Stimulated activated CD8-positive, alpha-beta memory T cell treated with anti-CD3 and anti-CD28 coated beads, Interleukin-7, amount 100 ng/mL, for 48 hours (primary cell): Measurements from ENCODE around the gene AGPAT4.
"Not testable (repeated sequence)": the region's sequence is repeated elsewhere in the genome, so short reads cannot be mapped to it uniquely, and the experiment has no call there.

Experiments used
- DNase-seq, 2 donors: peaks; one replicate each; pipeline ENCODE4 v3.0.0-alpha.2; 2020; ENCODE audit warnings: low read depth in 1 of 2; ENCODE audit errors: extremely low read depth in 1 of 2

AGPAT4 gene

GRCh38 chr6:161273752-161274487, at the start of gene AGPAT4:
TSS of gene AGPAT4 (minus strand) at chr6:161274061. CDS start at chr6:161232213, 41,848 bp downstream.
- peak; percentile 18 to 45 for DNase-seq

GRCh38 chr6:161319231-161319630, 45.4 kb upstream of the AGPAT4 start:
- DNase-seq = no peak

GRCh38 chr6:161318456-161318855, 44.6 kb upstream of the AGPAT4 start:
- DNase-seq = no peak

DNA sequence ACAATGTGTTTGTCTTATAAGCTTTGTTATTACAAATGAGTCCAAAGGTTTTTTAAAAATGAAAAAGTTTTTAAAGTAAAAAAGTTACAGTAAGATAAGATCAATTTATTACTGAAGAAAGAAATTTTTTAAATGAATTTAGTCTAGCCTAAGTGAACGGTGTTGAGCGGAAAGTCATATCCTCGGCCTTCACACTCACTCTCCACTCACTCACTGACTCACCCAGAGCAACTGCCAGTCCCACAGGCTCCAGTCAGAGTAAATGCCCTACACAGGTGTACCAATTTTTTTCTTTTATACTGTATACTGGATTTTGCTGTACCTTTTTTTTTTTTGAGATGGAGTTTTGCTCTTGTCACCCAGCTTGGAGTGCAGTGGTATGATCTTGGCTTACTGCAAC, 42.7 kb upstream of the AGPAT4 start:
- no peak for DNase-seq

GRCh38 chr6:161315246-161315917, 41.5 kb upstream of the AGPAT4 start:
- DNase-seq = not testable (repeated sequence)

DNA sequence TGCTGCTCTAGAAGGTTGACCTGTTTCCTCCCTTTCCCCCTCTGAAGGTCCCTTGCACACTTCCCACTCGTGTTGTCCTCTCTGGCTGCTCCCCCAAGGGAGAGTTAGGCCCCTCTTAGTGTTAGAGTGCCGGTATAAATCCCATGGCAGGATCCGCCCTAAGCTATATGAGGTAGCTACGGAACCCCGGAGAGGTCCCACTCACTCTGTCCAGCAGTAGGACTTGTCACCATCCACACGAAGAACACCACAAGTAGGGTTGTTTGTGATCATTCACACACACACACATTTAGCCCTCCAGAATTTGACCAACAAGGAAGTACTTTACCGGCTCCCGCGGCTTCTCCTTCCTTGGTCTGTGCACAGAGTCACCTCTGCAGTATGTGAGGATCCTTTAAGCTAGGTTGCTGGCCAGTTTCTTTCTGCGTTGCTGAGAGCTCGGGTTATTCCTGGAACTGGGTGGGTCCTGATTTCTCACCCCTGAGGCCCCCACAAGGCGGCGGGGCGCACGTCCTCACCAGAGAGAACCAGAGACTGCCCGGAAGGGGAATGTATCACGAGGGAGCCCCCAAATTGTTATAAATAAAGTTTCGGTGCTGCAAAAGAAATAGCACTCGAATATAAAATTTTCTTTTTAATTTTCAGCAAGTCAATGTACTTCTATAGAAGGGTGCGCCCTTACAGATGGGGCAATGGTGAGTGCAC, 40.8 kb upstream of the AGPAT4 start:
- DNase-seq = not testable (repeated sequence)

- no peak for DNase-seq
Measured at GRCh38 chr6:161313940-161314509, 40.2 kb upstream of the AGPAT4 start.

DNA sequence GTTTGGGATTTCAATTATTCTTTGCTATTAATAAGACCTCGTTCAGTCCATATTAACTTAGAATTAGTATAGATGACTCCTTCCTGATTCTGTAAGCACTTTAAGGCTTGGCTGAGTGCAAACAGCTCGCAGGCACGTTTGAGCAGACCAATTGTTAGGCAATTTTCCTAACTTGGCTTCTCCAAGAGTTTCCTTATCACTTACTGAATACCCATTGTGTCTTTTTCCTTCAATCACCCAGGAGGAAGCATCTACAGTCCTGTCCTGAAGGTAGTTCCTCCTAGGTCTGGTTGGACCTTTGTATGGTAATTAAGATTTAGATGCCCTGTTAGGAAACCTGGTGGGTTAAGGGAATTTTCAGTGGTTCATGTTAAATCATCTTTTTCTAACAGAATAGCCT, 39.6 kb upstream of the AGPAT4 start:
- DNase-seq = not testable (repeated sequence)

DNA sequence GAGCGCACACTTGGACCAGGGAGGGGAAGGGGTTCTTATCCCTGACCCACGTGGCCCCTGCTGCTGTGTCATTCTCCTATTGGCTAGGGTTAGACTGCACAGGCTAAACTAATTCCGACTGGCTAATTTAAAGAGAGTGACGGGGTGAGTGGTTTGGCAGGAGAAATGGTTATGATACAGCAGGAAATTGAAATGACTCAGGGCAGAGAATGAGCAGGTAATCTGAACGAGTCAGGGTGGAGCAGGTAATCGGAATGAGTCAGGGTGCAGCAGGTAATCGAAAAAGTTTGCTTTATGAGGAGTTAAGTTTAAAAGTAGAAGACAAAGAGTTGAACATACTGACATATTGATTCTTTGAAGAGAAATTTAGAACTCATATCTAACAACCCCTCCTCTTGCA, 35.9 kb upstream of the AGPAT4 start:
- not testable (repeated sequence) for DNase-seq

- no peak for DNase-seq
Measured at GRCh38 chr6:161308075-161308655, 34.3 kb upstream of the AGPAT4 start.

DNA sequence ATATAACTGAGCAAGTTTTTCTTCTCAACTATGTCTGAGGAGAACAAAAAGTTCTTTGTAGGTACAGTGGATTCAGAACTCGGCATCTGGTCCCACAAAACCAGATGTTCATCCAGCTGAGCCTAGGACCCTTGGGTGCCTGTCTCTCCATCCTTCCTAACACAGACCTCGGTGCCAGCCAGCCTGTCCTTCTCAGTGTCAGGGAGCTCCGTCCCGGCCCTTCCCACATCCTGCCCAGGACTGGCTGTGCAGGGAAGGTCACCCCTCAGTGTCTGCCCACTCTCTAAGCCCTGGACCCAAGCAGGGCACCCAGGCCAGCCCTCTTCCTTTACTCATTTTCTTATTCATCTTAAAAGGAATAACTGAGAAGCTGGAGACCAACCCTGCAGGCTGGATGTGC, 32.0 kb upstream of the AGPAT4 start:
- DNase-seq = no peak

DNA sequence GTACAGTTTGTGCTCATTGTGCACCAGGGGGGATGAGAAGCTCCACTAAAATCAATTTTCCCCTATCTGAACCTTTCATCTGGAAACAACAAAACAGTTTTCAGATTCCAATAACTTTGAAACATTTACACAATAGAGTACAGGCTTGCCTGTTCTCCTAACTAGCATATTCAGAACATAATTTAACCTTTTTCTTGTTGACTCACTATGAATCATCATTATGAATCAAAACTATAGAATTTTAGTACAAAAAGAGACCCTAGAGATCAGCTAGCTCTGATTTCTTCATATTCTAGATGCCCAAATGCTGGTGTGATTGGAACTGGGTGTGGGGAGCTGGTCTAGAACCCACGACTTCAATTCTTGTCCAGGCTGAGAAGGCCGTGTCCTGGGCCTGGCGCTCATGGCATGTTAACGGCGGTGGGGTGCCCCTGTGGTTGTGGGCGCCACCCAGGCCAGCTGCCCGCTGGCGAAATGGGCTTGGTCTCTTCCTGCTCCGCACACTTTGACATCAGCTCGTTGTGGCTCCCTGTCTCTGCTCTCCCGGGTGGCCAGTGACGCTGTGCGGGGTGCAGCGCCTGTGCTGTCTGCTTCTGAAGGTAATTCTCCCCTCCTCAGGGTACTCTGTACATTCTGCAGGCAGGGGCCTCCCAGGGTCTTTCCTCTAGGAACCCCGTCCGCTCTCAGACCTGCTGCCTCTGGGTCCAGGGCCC, 29.9 kb upstream of the AGPAT4 start:
- DNase-seq = no peak

DNA sequence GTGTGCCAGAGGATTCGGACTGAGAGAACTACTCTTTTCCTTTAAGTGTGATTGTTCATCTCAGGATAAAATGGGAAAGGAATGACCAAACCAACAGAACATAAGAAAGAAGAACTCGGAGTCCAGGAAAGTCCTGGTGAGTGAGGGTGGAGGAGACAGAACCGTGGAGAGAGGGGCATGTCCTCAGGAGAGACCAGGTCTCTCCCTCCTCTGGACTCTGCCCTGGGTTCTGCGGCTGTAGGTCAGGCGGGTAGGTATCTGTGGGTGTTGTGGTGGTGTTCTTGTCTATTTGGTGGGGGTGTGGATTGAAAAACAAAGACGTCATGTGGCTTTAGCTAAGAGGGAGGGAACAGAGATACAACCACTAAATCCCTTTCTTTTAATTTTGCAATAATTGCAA, 29.1 kb upstream of the AGPAT4 start:
- no peak for DNase-seq

GRCh38 chr6:161301338-161301737, 27.5 kb upstream of the AGPAT4 start:
- DNase-seq = no peak

- no peak for DNase-seq
Measured at GRCh38 chr6:161300823-161301222, 27.0 kb upstream of the AGPAT4 start.

GRCh38 chr6:161299726-161300125, 25.9 kb upstream of the AGPAT4 start:
- DNase-seq = no peak

GRCh38 chr6:161295784-161296183, 21.9 kb upstream of the AGPAT4 start:
- DNase-seq = no peak

DNA sequence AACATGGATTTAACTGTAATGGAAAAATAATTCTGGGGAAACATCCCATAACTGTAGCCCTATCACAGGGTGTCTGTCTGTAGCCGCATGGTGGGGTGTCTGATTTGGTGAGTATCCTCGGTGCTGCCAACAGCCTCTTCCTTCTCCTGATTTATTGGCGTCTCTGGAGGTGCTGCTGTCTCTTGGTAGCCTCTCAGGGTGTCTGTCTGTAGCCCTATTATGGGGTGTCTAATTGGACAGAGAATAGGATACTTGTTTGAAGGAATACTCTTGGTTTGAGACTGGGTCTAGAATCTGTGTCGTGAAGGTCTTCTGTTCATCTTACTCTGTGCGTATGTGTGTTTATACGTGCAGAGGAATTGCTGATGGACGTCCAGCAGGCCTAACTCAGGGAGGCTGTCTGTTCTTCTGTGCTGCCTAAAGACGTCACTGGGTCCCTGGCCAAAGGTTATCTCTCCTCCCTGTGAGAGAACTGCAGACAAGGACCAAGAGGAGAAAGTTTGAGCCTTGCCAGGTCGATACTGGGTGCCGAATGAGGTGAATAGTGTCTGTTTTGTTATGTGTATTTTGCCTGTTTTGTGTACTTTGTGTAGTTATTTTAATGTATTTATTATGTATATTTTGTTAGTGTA, 18.9 kb upstream of the AGPAT4 start:
- DNase-seq = no peak

DNA sequence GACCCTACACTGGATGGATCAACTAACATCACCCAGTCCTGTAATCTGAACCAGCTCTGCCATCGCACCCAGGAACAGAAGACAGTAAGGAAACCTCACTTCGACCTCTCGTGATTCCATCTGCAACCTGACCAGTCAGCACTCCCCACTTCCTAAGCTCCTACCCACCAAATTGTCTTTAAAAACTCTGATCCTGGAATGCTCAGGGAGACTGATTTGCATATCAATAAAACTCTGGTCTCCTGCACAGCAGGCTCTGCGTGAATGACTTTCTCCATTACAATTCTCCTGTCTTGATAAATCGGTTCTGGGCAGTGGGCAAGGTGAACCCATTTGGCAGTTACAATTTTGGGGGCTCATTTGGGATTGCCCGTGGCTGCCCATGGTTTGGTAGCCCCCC, 18.3 kb upstream of the AGPAT4 start:
- no peak for DNase-seq

GRCh38 chr6:161290751-161291150, 16.9 kb upstream of the AGPAT4 start:
- DNase-seq = no peak
